AG04449 (cell line): ENCODE data around the gene PTPRM.

Source experiments
- CTCF ChIA-PET: fragments of 350-600 bp; formaldehyde crosslinking; extraction: SDS; loops from one replicate; lab custom pipeline; 2021; ENCODE audit warnings: antibody characterized with exemption; lab: Yijun Ruan, JAX
- POLR2A ChIA-PET: fragments of 400-600, 350-600 bp; formaldehyde crosslinking; extraction: SDS; loops from one replicate; lab custom pipeline; 2020; ENCODE audit warnings: antibody characterized with exemption, inconsistent platforms; lab: Yijun Ruan, JAX
- DNase-seq: peaks from one replicate; pipeline ENCODE4 v3.0.0-alpha.2; 2010; ENCODE audit warnings: low read depth, low spot score
- H3K4me3 ChIP-seq: 2 replicates; pipeline ENCODE4 v1.5.1; 2011; ENCODE audit warnings: low read depth, mild to moderate bottlenecking, control low read depth, low read length
- CTCF ChIP-seq: IDR thresholded peaks from one replicate; pipeline ENCODE4 v1.5.1; 2011; ENCODE audit warnings: mild to moderate bottlenecking, moderate library complexity, low read length, control low read depth, inconsistent platforms; ENCODE audit not compliant: insufficient read depth; ENCODE audit errors: missing control alignments

PTPRM gene

DNA sequence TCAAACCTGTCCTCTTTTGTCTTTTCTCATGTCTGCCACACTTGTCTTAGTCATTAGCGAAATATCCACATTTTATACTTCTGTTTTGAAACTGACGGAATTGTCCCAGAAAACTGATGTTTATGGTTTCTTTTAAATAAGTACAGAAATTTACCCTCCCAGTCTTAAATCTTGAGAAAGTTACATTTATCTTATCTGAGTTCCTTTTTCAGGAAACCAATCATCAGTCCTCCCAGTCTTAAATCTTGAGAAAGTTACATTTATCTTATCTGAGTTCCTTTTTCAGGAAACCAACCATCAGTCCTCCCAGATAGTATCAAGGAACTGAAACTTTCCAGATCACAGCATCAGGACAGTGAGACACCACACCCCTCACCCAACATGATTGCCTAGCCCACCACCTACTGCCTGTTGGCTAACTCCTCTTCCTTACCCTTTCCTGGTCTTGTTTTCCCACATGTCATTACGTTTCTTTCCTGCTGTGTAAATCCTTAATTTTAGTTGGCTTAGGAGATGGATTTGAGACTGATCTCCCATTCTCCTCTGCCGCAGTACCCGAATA is 247.7 kb downstream of the PTPRM start:
- TF ChIP-seq CTCF = no peak
- CTCF ChIA-PET = no interaction called here
- no peak overlapping the region for H3K4me3 ChIP-seq
- DNase-seq = no peak
- POLR2A ChIA-PET = no interaction called here

GRCh38 chr18:7815787-7816186 is 248.7 kb downstream of the PTPRM start:
- DNase-seq = no peak
- ChIA-PET CTCF (interaction anchor here (0.6 kb wide), 1 partner anchor 38 kb away, joined by 3 read pairs; no protein-coding TSS in a partner anchor), POLR2A (interaction anchor here (0.6 kb wide), 1 partner anchor 9 kb away, joined by 3 read pairs; no protein-coding TSS in a partner anchor)
- H3K4me3 ChIP-seq = no peak overlapping the region
- TF ChIP-seq CTCF = no peak

DNA sequence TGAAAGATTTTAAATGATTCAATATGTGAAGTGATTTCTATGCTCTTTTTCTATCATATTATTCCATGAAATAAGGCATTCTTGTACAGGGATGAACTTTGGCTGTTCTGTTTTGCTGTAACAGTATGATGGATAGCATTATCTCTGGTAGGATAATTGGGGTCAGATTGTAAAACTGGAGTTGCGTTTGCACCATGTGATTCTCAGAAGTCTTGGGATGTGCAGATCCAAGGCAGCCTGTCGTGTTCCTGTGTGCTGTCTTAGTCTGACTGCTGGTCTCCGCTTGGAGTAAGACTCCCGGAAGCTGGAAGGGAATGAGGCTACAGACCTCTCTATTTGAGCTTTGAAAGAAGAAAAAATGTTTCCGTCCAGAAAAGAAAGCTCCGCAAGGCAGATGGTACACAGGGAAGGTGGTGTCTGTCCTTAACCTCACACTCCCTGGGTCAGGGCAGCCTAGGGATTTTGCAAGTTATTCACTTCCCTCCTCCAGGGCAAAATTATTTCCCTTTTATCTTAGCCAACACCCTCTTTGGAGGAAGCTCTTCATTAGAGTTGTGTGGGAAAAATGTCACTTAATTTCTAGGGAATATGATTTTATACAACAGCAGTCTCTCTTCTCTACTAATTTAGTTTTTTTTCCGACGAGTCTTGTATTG is 250.6 kb downstream of the PTPRM start:
- no peak overlapping the region for H3K4me3 ChIP-seq
- CTCF ChIA-PET = interaction anchor here (1.6 kb wide), 1 partner anchor 69 kb away, joined by 3 read pairs; no protein-coding TSS in a partner anchor
- no peak for DNase-seq
- POLR2A ChIA-PET = no interaction called here
- no peak for TF ChIP-seq CTCF

DNA sequence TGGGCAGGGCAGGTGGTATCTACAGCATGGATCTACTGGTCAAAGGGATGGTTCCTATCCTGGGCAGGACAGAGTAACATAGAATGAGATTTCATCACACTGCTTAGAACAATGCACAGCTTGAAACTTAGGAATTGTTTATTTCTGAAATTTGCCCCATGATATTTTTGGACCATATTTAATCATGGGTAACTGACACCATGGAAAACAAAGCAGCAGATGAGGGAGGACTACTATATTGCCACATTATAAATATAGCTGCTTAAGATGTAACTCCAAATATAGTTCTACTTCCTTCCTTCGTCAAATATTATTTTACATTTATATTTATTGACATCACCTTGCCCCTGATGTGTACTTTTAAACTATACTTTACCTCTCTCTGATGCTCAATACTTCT is 254.7 kb downstream of the PTPRM start:
- no peak overlapping the region for H3K4me3 ChIP-seq
- DNase-seq = no peak
- ChIA-PET POLR2A (no interaction called here), CTCF (interaction anchor here (0.7 to 1.5 kb wide), 2 partner anchors 9 to 255 kb away, joined by 3 read pairs; partner anchors contain the start of gene PTPRM)
- no peak for TF ChIP-seq CTCF

DNA sequence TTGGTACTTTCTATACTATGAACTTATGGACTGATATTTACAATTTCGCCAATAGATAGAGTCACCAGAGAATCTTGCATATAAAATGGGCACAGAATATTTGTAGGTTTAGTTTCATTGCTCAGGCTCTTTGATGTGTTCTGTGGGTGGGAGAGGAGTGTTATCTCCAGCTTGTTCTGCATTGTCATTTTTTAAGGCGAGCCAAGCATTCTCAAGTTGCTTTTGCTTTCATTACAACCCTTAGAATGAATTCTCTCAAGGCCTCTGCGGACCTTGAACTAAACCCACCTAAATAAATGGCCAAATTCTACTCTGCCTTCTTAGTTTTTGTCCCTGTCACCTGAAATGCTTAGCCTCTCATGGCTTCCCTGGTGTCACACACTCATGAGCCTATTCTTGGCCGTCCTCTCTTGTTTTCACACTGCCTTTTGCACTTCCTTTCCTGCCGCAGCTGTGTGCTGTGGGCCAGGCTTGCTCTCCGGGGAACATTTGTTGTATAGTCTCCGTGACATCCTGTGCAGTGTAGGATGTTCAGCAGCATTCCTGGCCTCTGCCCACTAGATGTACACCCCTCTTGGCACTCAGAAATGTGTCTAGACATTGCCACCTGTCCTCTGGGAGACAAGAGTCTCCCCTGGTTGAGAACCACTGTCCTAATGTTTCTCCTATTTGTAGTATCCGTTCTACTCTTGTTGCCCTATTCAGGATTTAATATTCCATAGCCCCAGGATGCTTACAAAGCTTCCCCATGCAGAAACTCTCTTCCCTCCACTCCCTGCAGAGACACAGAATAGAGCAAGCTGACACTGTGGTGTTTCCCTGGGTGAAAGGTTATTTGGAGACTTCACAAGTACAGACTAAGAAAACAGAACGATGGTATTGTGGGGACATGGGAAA is 255.6 kb downstream of the PTPRM start:
- CTCF ChIA-PET = interaction anchor here (0.7 to 1.5 kb wide), 2 partner anchors 10 to 256 kb away, joined by 3 read pairs; partner anchors contain the start of gene PTPRM
- POLR2A ChIA-PET = no interaction called here
- peak overlapping the region; percentile 10; the same call in 1 of the 2 replicates for H3K4me3 ChIP-seq
- TF ChIP-seq CTCF = no peak
- no peak for DNase-seq
